Measurements from ENCODE around the gene NUCKS1. TPM values are rescaled to one million over a fixed set of nuclear protein-coding genes. Genes with fewer than 3 reads are reported as not detected.

Gene NUCKS1
- total RNA-seq, 5 donors from 2014 or later (not counting 1 experiment from before 2014, with no cell fraction given), result 84.0 to 101 (median 94.6) TPM

DNA sequence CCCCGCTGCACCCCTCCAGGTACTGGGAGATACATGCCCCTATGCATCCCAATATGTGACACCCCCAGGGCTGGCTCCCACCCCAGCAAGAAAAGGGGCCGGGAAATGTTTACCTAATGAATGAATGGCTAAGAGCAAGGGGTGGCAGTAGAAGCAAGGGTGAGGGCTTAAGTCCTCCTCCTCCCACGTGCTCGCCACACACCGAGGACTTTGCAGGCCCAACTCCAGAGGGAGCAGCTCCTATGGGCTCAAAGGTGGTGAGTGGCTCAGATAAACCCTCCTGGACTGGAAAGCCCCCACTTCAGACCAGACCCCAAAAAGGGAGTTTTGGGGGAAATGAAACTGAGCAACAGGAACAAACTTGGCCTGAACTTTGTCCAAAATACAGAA lies 81.0 kb downstream of the NUCKS1 start:
- no peaks in the 10 kb centered on the region for H3K9me3 Mint-ChIP-seq
- CTCF ChIA-PET, result interaction anchor here in 1 of 2 donors (1.0 to 1.1 kb wide), 2 partner anchors 11 to 42 kb away, joined by 3 read pairs; no protein-coding TSS in a partner anchor
- POLR2A ChIA-PET, result no interaction called here
- ATAC-seq (replicated peaks in 1 of 4) (no peak), DNase-seq (no peak)
- Histone ChIP-seq H3K4me1 (ENCODE audit: control insufficient read depth in 1 of 2, extremely low read depth in 1 of 2, insufficient read depth in 2 of 2, low read length in 2 of 2) (peaks cover 0 to 2% of the 10 kb centered on the region in 2 experiments), H3K36me3 (ENCODE audit: control insufficient read depth in 2 of 2, extremely low read depth in 1 of 2, insufficient read depth in 1 of 2, low read length in 1 of 2) (no peaks in the 10 kb centered on the region), H3K4me3 (ENCODE audit: control insufficient read depth in 1 of 2, extremely low read depth in 1 of 2, low read length in 1 of 2) (no peak overlapping the region), H3K27ac (ENCODE audit: low read length) (no peak overlapping the region), H3K9me3 (no peaks in the 10 kb centered on the region), H3K27me3 (replicated peaks in 1 of 2; ENCODE audit: control insufficient read depth in 2 of 2, extremely low read depth in 1 of 2, insufficient read depth in 2 of 2, low read length in 1 of 2) (peaks cover 0 to 54% of the 10 kb centered on the region in 2 experiments)
- no peaks in the 10 kb centered on the region for H3K36me3 Mint-ChIP-seq
- H3K4me3 Mint-ChIP-seq, result no peak overlapping the region
- WGBS (ENCODE audit: insufficient coverage), result no CpG with 5 or more reads among the region's 5 CpGs
- H3K27me3 Mint-ChIP-seq, result peaks cover 9 to 20% of the 10 kb centered on the region in 2 donors
- H3K27ac Mint-ChIP-seq, result no peak overlapping the region
- H3K4me1 Mint-ChIP-seq, result peaks cover 0 to 11% (median 0%) of the 10 kb centered on the region in 3 donors

DNA sequence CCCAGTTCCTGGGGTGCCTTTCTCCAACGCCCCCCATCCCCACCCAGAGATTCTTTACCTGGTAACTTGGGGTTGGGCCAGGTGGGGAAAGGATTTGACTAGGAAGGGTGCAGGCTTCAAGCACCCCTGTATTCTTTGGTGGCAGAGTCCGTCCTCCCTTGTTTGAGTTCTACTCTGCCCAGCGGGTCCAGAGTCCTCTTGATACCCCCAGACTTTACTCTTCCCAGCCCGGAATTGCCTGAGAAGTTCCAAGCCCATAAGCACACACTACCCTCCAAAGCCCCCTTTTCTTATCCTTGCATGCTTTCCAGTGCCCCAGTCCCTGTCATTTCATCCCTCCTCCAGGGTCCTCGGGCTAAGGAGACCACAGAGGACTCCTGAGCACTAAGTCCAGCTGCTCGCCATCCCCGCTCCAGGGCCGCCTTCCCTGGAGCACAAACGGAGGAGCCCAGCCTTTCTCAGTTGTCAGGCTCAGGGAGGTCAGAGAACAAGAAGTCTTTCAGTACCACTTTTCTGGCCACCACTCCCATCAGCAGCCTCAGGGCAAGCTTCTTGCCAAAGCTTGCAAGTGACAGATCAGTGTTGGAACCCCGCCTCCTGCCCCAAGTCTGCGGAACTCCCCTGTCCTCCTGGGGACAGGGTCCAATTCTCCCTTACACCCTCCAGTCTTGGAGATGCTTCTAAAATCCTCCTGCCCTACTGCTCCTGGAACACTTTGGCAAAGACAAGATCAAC lies 81.9 kb downstream of the NUCKS1 start:
- DNase-seq, result no peak
- CTCF ChIA-PET, result interaction anchor here in 1 of 2 donors (1.0 to 1.3 kb wide), 3 partner anchors 10 to 43 kb away, joined by 3 read pairs; no protein-coding TSS in a partner anchor
- Mint-ChIP-seq H3K27me3 (peaks cover 9 to 17% of the 10 kb centered on the region in 2 donors), H3K27ac (no peak overlapping the region), H3K4me1 (peaks cover 0 to 11% (median 0%) of the 10 kb centered on the region in 3 donors), H3K4me3 (no peak overlapping the region), H3K9me3 (no peaks in the 10 kb centered on the region), H3K36me3 (no peaks in the 10 kb centered on the region)
- POLR2A ChIA-PET, result no interaction called here
- Histone ChIP-seq H3K36me3 (ENCODE audit: control insufficient read depth in 2 of 2, extremely low read depth in 1 of 2, insufficient read depth in 1 of 2, low read length in 1 of 2) (no peaks in the 10 kb centered on the region), H3K9me3 (no peaks in the 10 kb centered on the region), H3K27me3 (replicated peaks in 1 of 2; ENCODE audit: control insufficient read depth in 2 of 2, extremely low read depth in 1 of 2, insufficient read depth in 2 of 2, low read length in 1 of 2) (peaks cover 0 to 51% of the 10 kb centered on the region in 2 experiments), H3K4me1 (ENCODE audit: control insufficient read depth in 1 of 2, extremely low read depth in 1 of 2, insufficient read depth in 2 of 2, low read length in 2 of 2) (peaks cover 0 to 2% of the 10 kb centered on the region in 2 experiments), H3K4me3 (ENCODE audit: control insufficient read depth in 1 of 2, extremely low read depth in 1 of 2, low read length in 1 of 2) (no peak overlapping the region), H3K27ac (ENCODE audit: low read length) (no peak overlapping the region)
- 89% methylated on average over 10 of the region's 11 CpGs for WGBS (ENCODE audit: insufficient coverage)
- ATAC-seq (replicated peaks in 1 of 4), result no peak

DNA sequence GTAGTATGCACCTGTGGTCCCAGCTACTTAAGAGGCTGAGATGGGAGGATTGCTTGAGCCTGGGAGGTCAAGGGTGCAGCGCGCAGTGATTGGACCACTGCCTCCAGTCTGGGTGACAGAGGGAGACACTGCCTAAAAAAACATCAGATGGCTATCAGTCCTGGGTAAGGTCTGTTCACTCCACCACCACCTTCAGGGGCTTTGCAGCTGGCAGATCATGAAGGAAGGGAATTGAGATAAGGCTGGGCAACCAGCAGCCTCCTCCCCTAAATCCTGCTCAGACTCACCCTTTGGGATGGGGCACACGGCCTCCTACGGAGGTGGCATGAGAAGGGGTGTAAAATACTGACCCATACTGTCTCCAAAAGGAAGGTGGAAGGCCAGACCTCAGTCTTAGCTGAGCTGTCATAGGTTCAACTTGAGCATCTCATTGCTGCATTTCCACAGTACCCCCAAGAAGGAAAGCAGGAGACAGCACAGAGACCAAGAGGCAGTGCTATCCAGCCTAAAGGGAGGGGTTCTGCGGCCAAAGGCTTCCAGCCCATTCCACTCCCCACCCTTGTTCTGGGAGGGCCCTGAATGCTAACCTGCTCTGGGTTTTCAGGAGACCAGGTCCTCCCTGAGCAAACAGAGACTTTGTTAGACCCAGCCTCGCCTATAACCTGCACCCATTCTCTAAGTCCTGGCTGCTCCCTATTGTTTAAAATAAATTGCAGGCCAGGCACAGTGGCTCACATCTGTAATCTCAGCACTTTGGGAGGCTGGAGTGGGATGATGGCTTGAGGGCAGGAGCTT lies 83.4 kb downstream of the NUCKS1 start:
- Mint-ChIP-seq H3K27ac (no peak overlapping the region), H3K4me3 (no peak overlapping the region), H3K36me3 (no peaks in the 10 kb centered on the region), H3K27me3 (peaks cover 9 to 17% of the 10 kb centered on the region in 2 donors), H3K4me1 (peaks cover 0 to 11% (median 0%) of the 10 kb centered on the region in 3 donors), H3K9me3 (no peaks in the 10 kb centered on the region)
- Histone ChIP-seq H3K27me3 (replicated peaks in 1 of 2; ENCODE audit: control insufficient read depth in 2 of 2, extremely low read depth in 1 of 2, insufficient read depth in 2 of 2, low read length in 1 of 2) (peaks cover 0 to 45% of the 10 kb centered on the region in 2 experiments), H3K4me1 (ENCODE audit: control insufficient read depth in 1 of 2, extremely low read depth in 1 of 2, insufficient read depth in 2 of 2, low read length in 2 of 2) (no peaks in the 10 kb centered on the region), H3K36me3 (ENCODE audit: control insufficient read depth in 2 of 2, extremely low read depth in 1 of 2, insufficient read depth in 1 of 2, low read length in 1 of 2) (no peaks in the 10 kb centered on the region), H3K27ac (ENCODE audit: low read length) (no peak overlapping the region), H3K9me3 (no peaks in the 10 kb centered on the region), H3K4me3 (ENCODE audit: control insufficient read depth in 1 of 2, extremely low read depth in 1 of 2, low read length in 1 of 2) (no peak overlapping the region)
- POLR2A ChIA-PET, result no interaction called here
- DNase-seq (no peak), ATAC-seq (replicated peaks in 1 of 4) (no peak)
- WGBS (ENCODE audit: insufficient coverage), result no CpG with 5 or more reads among the region's 6 CpGs
- CTCF ChIA-PET, result interaction anchor here (0.5 to 1.3 kb wide), 4 partner anchors 8 to 131 kb away, joined by 3 to 4 read pairs (median 3); no protein-coding TSS in a partner anchor

DNA sequence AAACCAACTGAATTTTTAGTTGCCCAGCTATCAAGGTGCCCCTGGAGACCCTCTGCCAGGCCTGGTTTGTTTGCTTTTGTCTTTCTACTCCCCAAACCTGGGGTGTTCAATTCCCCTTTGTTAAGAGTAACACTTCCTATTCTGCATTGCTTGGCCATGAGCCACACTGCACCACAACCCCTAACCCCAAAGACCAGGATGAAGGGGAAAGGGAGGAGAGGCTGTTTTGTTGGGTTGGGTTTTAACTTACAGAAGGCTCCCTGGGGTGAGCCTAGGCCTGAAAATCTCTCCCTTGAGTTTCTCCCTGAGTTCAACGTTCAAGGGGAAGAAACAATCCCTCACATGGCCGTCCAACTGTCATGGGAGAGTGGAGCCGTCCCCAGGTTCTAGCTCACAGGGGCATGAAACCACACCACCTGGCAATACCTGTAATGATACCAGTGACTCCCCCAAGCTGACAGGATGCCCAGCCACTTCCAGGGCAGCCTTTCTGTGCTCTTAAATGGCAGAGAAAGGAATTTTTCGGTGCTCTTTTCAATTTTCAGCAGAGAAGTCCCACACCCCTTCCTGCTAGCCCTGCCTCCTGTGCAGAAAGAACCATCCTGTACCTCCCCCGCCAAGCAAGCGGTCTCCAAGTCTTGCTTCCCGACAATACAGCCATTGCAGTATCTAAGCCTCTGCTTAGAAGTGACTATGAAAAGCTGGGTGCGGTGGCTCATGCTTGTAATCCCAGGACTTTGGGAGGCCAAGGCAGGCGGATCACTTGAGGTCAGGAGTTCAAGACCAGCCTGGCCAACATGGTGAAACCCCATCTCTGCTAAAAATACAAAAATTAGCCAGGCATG lies 84.6 kb downstream of the NUCKS1 start:
- no peak overlapping the region for H3K27ac ChIP-seq (ENCODE audit: low read length)
- H3K9me3 ChIP-seq, result no peaks in the 10 kb centered on the region
- peaks cover 15 to 18% of the 10 kb centered on the region in 2 donors for H3K27me3 Mint-ChIP-seq
- 66% methylated on average over 6 of the region's 9 CpGs for WGBS (ENCODE audit: insufficient coverage)
- H3K36me3 Mint-ChIP-seq, result no peaks in the 10 kb centered on the region
- H3K36me3 ChIP-seq (ENCODE audit: control insufficient read depth in 2 of 2, extremely low read depth in 1 of 2, insufficient read depth in 1 of 2, low read length in 1 of 2), result no peaks in the 10 kb centered on the region
- no peaks in the 10 kb centered on the region for H3K9me3 Mint-ChIP-seq
- POLR2A ChIA-PET, result no interaction called here
- H3K4me1 ChIP-seq (ENCODE audit: control insufficient read depth in 1 of 2, extremely low read depth in 1 of 2, insufficient read depth in 2 of 2, low read length in 2 of 2), result no peaks in the 10 kb centered on the region
- CTCF ChIA-PET, result interaction anchor here in 1 of 2 donors (0.5 to 0.6 kb wide), 2 partner anchors 8 to 130 kb away, joined by 3 read pairs; no protein-coding TSS in a partner anchor
- ATAC-seq (replicated peaks in 1 of 4) (no peak), DNase-seq (no peak)
- no peak overlapping the region for H3K27ac Mint-ChIP-seq
- no peak overlapping the region for H3K4me3 Mint-ChIP-seq
- H3K27me3 ChIP-seq (replicated peaks in 1 of 2; ENCODE audit: control insufficient read depth in 2 of 2, extremely low read depth in 1 of 2, insufficient read depth in 2 of 2, low read length in 1 of 2), result peaks cover 0 to 43% of the 10 kb centered on the region in 2 experiments
- H3K4me3 ChIP-seq (ENCODE audit: control insufficient read depth in 1 of 2, extremely low read depth in 1 of 2, low read length in 1 of 2), result no peak overlapping the region
- peaks cover 0 to 11% (median 0%) of the 10 kb centered on the region in 3 donors for H3K4me1 Mint-ChIP-seq

DNA sequence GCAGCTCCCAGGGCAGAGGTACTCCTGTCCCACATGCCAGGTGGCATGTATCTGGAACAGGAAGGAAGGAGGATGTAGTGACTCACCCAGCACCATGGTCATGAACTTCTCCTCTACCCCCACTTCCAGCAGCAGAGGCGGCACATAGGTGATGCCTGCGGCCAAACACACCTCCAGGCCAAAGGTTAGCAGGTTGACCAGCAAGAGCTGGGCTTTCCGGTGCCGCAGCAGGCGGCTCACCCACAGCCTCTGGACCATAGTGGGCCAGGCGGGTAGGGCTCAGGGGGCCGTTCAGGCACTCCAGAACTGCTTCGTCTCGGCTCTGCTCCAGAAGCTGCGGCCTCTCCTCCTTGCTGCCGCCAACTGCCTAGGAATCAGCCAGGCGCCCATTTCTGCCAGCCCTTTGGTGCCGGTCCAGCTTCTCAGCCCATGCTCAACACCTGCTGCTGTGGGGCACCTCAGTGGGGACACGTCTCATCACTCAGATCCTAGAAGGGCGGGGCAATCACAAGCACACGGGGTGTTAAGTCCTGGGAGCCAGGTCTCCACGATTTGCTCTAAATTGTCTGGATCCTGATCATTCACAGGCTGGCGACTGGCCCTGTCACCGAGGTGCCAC lies 85.5 kb downstream of the NUCKS1 start:
- Mint-ChIP-seq H3K9me3 (no peaks in the 10 kb centered on the region), H3K4me1 (peaks cover 0 to 11% (median 0%) of the 10 kb centered on the region in 3 donors), H3K36me3 (no peaks in the 10 kb centered on the region), H3K27ac (no peak overlapping the region), H3K4me3 (no peak overlapping the region), H3K27me3 (peaks cover 15 to 16% of the 10 kb centered on the region in 2 donors)
- ATAC-seq (replicated peaks in 1 of 4) (no peak), DNase-seq (no peak)
- peaks cover 0 to 38% of the 10 kb centered on the region in 2 experiments for H3K27me3 ChIP-seq (replicated peaks in 1 of 2; ENCODE audit: control insufficient read depth in 2 of 2, extremely low read depth in 1 of 2, insufficient read depth in 2 of 2, low read length in 1 of 2)
- POLR2A ChIA-PET, result no interaction called here
- no peaks in the 10 kb centered on the region for H3K9me3 ChIP-seq
- no peaks in the 10 kb centered on the region for H3K4me1 ChIP-seq (ENCODE audit: control insufficient read depth in 1 of 2, extremely low read depth in 1 of 2, insufficient read depth in 2 of 2, low read length in 2 of 2)
- no peak overlapping the region for H3K4me3 ChIP-seq (ENCODE audit: control insufficient read depth in 1 of 2, extremely low read depth in 1 of 2, low read length in 1 of 2)
- CTCF ChIA-PET, result interaction anchor here in 1 of 2 donors (0.6 kb wide), 1 partner anchor 9 kb away, joined by 3 read pairs; no protein-coding TSS in a partner anchor
- no peak overlapping the region for H3K27ac ChIP-seq (ENCODE audit: low read length)
- 83% methylated on average over 12 of the region's 19 CpGs for WGBS (ENCODE audit: insufficient coverage)
- no peaks in the 10 kb centered on the region for H3K36me3 ChIP-seq (ENCODE audit: control insufficient read depth in 2 of 2, extremely low read depth in 1 of 2, insufficient read depth in 1 of 2, low read length in 1 of 2)

All from T-cell (primary cell).